ENCODE results near the gene EXD3.

EXD3 gene

GRCh38 chr9:137427454-137428310 lies 4.7 kb upstream of the EXD3 start:
- H3K36me3 Mint-ChIP-seq (ENCODE audit: insufficient read depth): no peaks in the 10 kb centered on the region
- H3K9me3 Mint-ChIP-seq: no peaks in the 10 kb centered on the region
- no peak for ATAC-seq (replicated peaks)

GRCh38 chr9:137426018-137426681 lies 3.2 kb upstream of the EXD3 start:
- Mint-ChIP-seq H3K27me3 (no peaks in the 10 kb centered on the region), H3K27ac (no peak overlapping the region), H3K36me3 (ENCODE audit: insufficient read depth) (no peaks in the 10 kb centered on the region), H3K9me3 (no peaks in the 10 kb centered on the region), H3K4me3 (no peak overlapping the region), H3K4me1 (ENCODE audit: low read depth in 2 of 2) (peaks cover 0 to 3% of the 10 kb centered on the region in 2 donors)
- ATAC-seq (replicated peaks): no peak
- DNase-seq: no peak

More at GRCh38 chr9:137427454-137428310, 4.7 kb upstream of the EXD3 start:
- Mint-ChIP-seq H3K27ac (no peak overlapping the region), H3K27me3 (no peaks in the 10 kb centered on the region), H3K4me1 (ENCODE audit: low read depth in 2 of 2) (no peaks in the 10 kb centered on the region), H3K4me3 (no peak overlapping the region)
- DNase-seq: no peak

- peaks cover 0 to 3% of the 10 kb centered on the region in 2 donors for H3K4me1 Mint-ChIP-seq (ENCODE audit: low read depth in 2 of 2)
- ATAC-seq (replicated peaks): peak; percentile 56
- no peaks in the 10 kb centered on the region for H3K27me3 Mint-ChIP-seq
- no peaks in the 10 kb centered on the region for H3K9me3 Mint-ChIP-seq
- no peaks in the 10 kb centered on the region for H3K36me3 Mint-ChIP-seq (ENCODE audit: insufficient read depth)
- H3K4me3 Mint-ChIP-seq: peak overlapping the region; percentile 64 to 76
- H3K27ac Mint-ChIP-seq: no peak overlapping the region
- DNase-seq: no peak
Observed at GRCh38 chr9:137423514-137424291, 741 bp upstream of the EXD3 start.

- no peak for ATAC-seq (replicated peaks)
- no peak for DNase-seq
- H3K4me3 Mint-ChIP-seq: peak overlapping the region; percentile 76 to 77
Observed at GRCh38 chr9:137421838-137422603, 941 bp downstream of the EXD3 start.

DNA sequence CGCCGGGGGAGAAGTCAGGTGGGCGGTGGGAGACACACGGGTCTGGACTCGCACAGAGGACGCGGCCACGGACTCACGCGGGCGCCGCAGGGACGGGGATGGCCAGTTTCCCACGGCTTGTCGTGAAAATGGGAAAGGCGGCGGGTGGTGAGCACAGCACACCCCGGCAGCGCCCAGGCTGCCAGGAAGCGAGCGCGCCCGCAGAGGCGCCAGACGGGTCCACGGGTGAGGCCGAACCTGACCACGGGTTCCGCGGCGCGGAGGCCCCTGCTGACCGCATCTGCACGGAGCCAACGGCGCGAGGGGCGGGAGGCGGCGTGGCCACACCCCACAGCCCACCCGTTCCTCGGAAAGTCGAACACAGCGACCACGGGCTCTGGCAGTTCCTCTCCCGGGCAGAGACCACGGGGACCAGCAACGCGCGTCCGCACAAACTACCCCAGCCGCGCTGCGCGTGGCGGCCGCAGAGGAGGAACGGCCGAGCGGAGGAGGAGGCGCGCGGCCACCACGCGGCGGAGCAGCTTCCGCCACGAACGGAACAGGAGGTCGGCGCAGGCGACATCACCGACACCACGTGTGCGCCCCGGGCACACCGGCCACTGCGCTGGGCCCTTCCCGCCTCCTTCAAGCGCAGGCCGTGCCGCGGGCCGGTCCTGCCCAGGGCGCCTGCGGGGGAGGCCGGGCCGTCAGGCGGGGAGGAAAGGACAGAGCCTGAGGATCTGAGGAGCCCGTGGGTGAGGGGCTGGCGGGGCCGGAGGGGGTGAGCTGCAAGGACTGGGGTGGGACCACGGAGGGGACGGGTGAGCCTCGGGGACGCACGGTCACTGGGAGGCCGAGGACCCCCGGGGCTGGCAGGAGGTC lies 5.6 kb downstream of the EXD3 start:
- ATAC-seq (replicated peaks): peak; percentile 75
- no peak for DNase-seq

More at GRCh38 chr9:137421838-137422603, 941 bp downstream of the EXD3 start:
- H3K36me3 Mint-ChIP-seq (ENCODE audit: insufficient read depth): no peaks in the 10 kb centered on the region
- H3K27ac Mint-ChIP-seq: peak overlapping the region in 1 of 2 donors; percentile 26
- H3K27me3 Mint-ChIP-seq: no peaks in the 10 kb centered on the region
- peaks cover 0 to 5% of the 10 kb centered on the region in 2 donors for H3K4me1 Mint-ChIP-seq (ENCODE audit: low read depth in 2 of 2)
- no peaks in the 10 kb centered on the region for H3K9me3 Mint-ChIP-seq

GRCh38 chr9:137416563-137417151 lies 6.3 kb downstream of the EXD3 start:
- Mint-ChIP-seq H3K36me3 (ENCODE audit: insufficient read depth) (no peaks in the 10 kb centered on the region), H3K4me1 (ENCODE audit: low read depth in 2 of 2) (peaks cover 9 to 10% of the 10 kb centered on the region in 2 donors), H3K4me3 (peak overlapping the region in 1 of 2 donors; percentile 62), H3K27ac (no peak overlapping the region), H3K27me3 (no peaks in the 10 kb centered on the region), H3K9me3 (no peaks in the 10 kb centered on the region)
- DNase-seq: no peak
- ATAC-seq (replicated peaks): no peak

More for the DNA sequence above, 5.6 kb downstream of the EXD3 start:
- no peaks in the 10 kb centered on the region for H3K27me3 Mint-ChIP-seq
- H3K36me3 Mint-ChIP-seq (ENCODE audit: insufficient read depth): no peaks in the 10 kb centered on the region
- no peaks in the 10 kb centered on the region for H3K9me3 Mint-ChIP-seq
- peak overlapping the region; percentile 29 to 62 for H3K4me3 Mint-ChIP-seq
- H3K27ac Mint-ChIP-seq: no peak overlapping the region
- H3K4me1 Mint-ChIP-seq (ENCODE audit: low read depth in 2 of 2): peaks cover 7 to 11% of the 10 kb centered on the region in 2 donors

DNA sequence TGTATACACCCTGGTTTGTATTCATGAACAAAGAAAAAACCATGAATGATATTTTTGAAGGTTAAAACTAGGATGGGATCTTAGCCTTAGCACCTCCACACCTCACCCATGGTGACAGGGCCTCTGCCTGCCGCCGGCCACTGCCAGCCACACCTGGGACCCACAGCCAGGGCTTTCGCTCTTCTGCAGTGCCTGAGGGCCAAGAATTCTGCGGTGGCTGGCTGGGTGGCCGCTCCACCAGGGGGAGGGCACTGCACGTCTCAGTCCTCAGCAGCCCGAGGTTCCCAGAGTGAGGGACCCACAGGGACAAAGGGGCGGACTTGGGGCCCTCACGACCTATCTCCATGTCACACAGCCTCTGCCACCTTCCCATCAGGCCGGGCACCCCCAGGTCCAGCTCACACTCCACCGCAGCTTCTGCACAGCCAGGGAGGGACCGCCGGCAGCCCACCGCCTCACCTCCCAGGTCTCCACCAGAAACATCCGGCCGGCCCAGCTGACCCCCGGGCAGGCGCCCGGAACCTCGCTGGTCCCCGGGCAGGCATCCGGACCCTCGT lies 6.9 kb downstream of the EXD3 start:
- ATAC-seq (replicated peaks): no peak
- Mint-ChIP-seq H3K36me3 (ENCODE audit: insufficient read depth) (no peaks in the 10 kb centered on the region), H3K9me3 (no peaks in the 10 kb centered on the region), H3K27me3 (no peaks in the 10 kb centered on the region), H3K4me1 (ENCODE audit: low read depth in 2 of 2) (peaks cover 9 to 10% of the 10 kb centered on the region in 2 donors), H3K27ac (no peak overlapping the region), H3K4me3 (no peak overlapping the region)
- no peak for DNase-seq

GRCh38 chr9:137415451-137415850 lies 7.5 kb downstream of the EXD3 start:
- Mint-ChIP-seq H3K4me1 (ENCODE audit: low read depth in 2 of 2) (peaks cover 9 to 11% of the 10 kb centered on the region in 2 donors), H3K9me3 (no peaks in the 10 kb centered on the region), H3K4me3 (no peak overlapping the region), H3K36me3 (ENCODE audit: insufficient read depth) (no peaks in the 10 kb centered on the region), H3K27me3 (no peaks in the 10 kb centered on the region), H3K27ac (no peak overlapping the region)
- ATAC-seq (replicated peaks) (no peak), DNase-seq (no peak)

DNA sequence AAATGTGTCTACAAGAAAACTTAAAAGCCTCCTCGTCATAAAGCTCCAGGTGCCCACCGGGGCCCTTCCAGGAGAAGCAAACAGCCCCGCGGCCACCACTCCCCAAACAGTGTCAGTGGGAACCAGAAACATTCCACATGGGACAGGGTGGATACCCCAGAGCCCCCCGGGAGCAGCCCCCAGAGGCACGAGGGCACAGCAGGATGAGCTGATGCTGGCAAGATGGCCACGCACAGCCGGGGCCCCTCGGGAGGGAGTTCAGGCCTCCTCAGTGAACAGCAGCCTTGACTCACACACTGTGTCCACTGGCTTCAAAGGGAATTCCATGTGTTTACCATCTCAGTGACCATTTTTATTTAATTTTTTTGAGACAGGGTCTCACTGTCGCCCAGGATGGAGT lies 10.5 kb downstream of the EXD3 start:
- Mint-ChIP-seq H3K4me1 (ENCODE audit: low read depth in 2 of 2) (peaks cover 9 to 10% of the 10 kb centered on the region in 2 donors), H3K27ac (no peak overlapping the region), H3K4me3 (no peak overlapping the region), H3K36me3 (ENCODE audit: insufficient read depth) (no peaks in the 10 kb centered on the region), H3K27me3 (no peaks in the 10 kb centered on the region), H3K9me3 (no peaks in the 10 kb centered on the region)
- no peak for DNase-seq
- no peak for ATAC-seq (replicated peaks)

- H3K36me3 Mint-ChIP-seq (ENCODE audit: insufficient read depth): no peaks in the 10 kb centered on the region
- DNase-seq: no peak
- peaks cover 9 to 10% of the 10 kb centered on the region in 2 donors for H3K4me1 Mint-ChIP-seq (ENCODE audit: low read depth in 2 of 2)
Observed at GRCh38 chr9:137411645-137412380, 11.1 kb downstream of the EXD3 start.

DNA sequence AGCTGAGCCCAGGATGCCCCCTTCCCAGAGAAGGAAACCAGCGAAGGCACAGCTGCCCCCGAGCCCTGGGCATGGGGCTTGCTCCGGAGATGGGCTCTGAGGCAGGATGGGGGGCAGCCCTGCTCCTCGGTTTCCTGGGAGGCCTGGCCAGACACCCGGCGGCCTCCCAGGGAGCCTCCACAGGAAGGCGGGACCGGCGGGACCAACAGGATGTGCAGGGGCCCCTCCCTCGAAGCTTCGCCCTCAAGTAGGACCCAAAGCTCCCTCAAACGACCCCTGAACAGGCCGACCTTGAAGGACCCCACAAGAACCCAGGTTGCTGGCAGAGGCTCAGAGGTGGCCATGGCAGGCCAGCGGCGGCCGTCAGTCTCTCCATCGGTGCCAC lies 11.7 kb downstream of the EXD3 start:
- DNase-seq (no peak), ATAC-seq (replicated peaks) (no peak)
- H3K4me3 Mint-ChIP-seq: peak overlapping the region; percentile 46 to 53
- H3K27ac Mint-ChIP-seq: no peak overlapping the region
- H3K4me1 Mint-ChIP-seq (ENCODE audit: low read depth in 2 of 2): peaks cover 9 to 10% of the 10 kb centered on the region in 2 donors
- peaks cover 0 to 1% of the 10 kb centered on the region in 2 donors for H3K27me3 Mint-ChIP-seq
- H3K9me3 Mint-ChIP-seq: no peaks in the 10 kb centered on the region
- H3K36me3 Mint-ChIP-seq (ENCODE audit: insufficient read depth): no peaks in the 10 kb centered on the region

More at GRCh38 chr9:137411645-137412380, 11.1 kb downstream of the EXD3 start:
- peak overlapping the region; percentile 46 to 53 for H3K4me3 Mint-ChIP-seq
- H3K27me3 Mint-ChIP-seq: no peaks in the 10 kb centered on the region
- ATAC-seq (replicated peaks): peak; percentile 58
- H3K27ac Mint-ChIP-seq: no peak overlapping the region
- no peaks in the 10 kb centered on the region for H3K9me3 Mint-ChIP-seq

All from effector memory CD8-positive, alpha-beta T cell (primary cell).